Activated CD8-positive, alpha-beta memory T cell treated with anti-CD3 and anti-CD28 coated beads for 4 hours (primary cell): ENCODE results near the gene TRIM74.
"Not testable (repeated sequence)": the region's sequence is repeated elsewhere in the genome, so short reads cannot be mapped to it uniquely, and the experiment has no call there.

ENCODE experiments used
- DNase-seq, 2 donors: peaks; one replicate each; pipeline ENCODE4 v3.0.0-alpha.2; 2020; ENCODE audit warnings: low read depth in 2 of 2

The TRIM74 gene

DNA sequence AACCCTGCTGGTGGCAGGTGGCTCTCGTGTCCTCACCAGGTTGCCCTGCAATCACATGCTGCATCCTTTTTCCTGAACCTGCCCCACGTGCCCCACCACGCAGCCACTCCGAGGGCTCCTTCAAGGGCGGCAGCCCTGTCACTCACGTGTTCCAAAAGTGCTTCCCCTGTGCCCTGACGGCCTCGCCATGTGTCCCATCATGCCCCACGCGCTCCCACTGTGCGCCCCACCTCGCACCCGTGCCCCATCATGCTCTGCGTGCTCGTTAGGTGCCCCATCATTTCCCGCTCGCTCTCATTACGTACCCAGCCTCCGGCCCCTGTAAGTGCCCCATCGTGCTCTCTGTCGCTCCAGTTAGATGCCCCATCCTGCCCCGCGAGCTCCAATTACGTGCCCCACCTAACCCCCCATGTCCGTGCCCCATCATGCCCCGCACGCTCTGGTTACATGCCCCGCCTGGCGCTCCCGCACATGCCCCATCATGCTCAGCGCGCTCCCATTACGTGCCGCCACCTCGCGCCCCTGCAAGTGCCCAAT lies at the start of gene TRIM74:
Gene TRIM74 (minus strand): TSS at position 487 of the 537 bp plus-strand sequence. CDS start 3,309 bp downstream, outside the sequence.
- DNase-seq, result not testable (repeated sequence)

DNA sequence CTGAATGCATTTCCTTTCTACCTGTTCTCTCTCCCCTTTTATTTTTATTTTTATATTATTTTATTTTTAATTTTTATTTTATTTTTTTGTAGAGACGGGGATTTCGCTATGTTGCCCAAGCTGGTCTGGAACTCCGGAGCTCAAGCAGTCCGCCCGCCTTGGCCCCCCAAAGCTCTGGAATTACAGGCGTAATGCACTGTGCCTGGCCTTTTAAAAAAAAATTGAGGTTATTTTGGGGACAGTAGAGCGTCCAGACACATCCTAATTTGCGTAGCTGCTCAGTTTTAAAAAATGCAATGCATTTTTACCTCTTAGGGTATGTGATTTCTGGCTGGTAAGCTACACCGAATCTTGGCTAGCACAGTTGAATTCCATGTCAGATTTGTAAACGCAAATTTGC lies 37.2 kb upstream of the TRIM74 start:
- not testable (repeated sequence) for DNase-seq

DNA sequence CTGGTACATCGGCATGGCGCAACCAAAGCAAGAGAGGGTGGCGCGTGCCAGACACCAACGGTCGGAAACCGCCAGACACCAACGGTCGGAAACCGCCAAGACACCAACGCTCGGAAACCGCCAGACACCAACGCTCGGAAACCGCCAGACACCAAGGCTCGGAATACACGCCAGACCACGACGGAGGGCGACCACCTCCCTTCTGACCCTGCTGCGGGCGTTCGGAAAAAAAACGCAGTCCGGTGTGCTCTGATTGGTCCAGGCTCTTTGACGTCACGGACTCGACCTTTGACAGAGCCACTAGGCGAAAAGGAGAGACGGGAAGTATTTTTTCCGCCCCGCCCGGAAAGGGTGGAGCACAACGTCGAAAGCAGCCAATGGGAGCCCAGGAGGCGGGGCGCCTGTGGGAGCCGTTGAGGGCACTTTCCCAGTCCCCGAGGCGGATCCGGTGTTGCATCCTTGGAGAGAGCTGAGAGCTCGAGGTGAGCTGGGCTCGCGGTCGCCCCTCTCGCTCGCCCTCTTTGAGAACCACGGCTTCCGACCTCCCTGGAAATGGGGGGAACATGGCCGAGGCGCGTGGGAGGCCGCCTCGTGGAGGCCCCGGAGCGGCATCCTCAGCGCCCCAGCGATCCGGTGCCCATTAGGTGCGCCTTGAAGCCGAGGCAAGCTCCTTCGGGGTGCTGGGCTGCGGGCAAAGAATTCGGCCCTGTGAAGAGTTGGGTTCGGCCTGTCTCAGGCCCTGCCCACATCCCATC lies 36.6 kb upstream of the TRIM74 start:
- peak; percentile 85 to 87 for DNase-seq

DNA sequence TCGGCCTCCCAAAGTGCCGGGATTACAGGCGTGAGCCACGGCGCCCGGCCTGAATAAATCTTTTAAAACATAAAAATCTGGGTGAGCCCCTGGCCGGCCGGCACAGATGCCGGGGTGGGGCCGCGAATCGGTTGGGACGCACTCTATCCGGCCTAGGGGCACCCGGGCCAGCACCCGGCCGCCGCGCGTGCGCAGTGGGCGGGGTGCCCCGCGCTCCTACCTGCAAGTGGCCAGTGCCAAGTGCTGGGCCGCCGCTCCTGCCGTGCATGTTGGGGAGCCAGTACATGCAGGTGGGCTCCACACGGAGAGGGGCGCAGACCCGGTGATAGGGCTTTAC lies 36.1 kb upstream of the TRIM74 start:
- DNase-seq, result peak in 1 of 2 donors; percentile 47

DNA sequence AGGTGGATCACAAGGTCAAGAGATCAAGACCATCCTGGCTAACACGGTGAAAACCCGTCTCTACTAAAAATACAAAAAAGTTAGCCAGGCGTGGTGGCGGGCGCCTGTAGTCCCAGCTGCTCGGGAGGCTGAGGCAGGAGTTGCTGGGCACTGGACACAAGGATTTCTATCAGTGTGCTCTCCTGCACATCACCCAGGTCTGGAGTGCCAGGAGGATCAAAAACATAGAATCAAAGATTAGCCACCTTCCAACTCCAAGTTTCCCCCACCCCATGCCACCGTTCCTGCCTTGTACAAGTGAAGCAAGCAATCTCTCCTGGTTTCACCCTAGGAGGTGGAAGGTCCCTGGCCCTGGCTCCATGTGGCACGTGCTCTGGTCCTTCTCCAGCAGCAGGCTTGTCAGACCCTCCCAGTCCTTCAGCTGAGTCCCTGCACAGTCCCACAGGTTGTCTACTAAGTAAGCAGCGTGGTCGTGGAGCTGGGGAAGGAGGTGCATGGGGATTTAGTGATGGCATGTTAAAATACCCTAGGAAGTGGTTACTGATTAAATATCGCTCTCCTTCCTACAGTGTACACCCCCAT lies 28.7 kb upstream of the TRIM74 start:
- DNase-seq, result not testable (repeated sequence)

DNA sequence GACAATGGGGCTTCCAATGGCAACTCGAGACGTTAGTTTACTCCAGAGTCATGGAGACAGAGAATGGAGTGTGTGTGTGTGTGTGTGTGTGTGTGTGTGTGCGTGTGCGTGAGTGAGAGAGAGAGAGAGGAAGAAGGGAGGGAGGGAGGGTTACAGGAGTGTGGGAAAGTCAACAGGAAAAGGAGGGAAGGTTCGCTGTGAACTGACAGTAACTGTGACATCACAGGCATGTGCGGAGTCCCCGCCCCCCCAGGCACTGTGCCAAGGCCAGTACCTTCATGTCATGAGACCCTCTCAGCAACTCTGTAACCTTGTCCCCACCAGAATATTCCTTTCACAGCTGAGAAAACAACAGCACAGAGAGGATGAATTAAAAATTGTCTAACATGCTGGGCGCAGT lies 28.2 kb upstream of the TRIM74 start:
- not testable (repeated sequence) for DNase-seq

DNA sequence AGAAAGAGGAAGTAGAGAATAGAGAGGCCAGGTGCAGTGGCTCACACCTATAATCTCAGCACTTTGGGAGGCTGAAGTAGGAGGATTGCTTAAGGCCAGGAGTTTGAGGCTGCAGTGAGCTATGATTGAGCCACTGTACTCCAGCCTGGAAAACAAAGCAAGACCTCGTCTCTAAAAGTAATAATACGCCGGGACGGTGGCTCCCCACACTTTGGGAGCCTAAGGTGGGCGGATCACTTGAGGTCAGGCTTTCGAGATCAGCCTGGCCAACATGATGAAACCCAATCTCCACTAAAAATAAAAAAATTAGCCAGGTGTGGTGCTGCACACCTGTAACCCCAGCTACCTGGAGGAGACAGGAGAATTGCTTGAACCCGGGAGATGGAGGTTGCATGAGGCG lies 26.2 kb upstream of the TRIM74 start:
- DNase-seq, result not testable (repeated sequence)

DNA sequence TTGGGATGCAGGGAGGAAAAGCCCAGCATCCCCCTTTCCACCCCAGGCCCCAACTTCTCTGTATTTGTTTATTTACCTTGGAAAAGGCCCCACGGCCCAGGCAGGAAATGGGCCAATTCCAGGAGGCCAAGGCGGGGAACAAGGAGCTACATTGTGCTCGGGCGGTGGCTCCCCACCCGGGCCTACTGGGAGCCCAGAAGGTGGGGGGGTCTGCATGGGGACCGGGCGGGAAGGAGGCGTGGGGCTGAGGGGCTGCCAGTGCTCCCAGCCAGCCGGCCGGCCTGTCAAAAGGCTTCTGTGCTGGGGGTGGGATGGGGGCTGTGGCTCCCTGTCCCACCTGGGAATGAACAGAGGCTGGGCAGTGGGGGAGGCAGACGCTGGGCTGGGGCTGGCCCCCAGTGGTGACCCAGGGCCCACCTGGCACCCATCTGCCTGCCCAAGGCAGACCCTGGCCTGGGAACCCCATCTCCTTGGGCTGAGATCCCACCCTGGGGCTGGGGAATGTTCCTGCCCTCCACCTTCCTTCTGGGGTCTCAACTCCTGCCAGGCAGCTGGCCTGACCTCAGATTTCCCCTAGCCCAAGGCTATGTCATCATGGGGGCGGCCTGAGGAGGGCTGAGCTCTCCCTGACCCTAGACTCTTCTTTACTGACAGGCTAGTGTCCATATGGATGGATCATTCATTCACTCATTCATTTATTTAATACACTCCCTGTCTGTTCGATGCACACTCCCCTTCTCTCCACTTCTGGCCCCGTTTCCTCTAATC lies 21.1 kb upstream of the TRIM74 start:
- not testable (repeated sequence) for DNase-seq

DNA sequence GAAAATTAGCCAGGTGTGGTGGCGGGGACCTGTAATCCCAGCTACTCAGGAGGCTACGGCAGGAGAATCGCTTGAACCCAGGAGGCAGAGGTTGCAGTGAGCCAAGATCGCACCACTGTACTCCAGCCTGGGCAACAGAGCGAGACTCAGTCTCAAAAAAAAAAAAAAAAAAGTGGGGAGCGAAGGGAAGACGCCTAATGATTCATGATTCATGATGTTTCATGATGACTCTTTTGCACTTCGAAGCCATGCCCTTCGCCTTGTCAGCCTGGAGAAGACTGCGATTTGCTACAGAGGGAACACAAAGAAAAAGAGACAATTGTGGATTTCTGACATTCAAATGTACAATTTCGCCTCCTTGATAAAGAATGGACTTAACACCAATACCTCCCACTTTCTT lies 12.8 kb upstream of the TRIM74 start:
- DNase-seq, result not testable (repeated sequence)

DNA sequence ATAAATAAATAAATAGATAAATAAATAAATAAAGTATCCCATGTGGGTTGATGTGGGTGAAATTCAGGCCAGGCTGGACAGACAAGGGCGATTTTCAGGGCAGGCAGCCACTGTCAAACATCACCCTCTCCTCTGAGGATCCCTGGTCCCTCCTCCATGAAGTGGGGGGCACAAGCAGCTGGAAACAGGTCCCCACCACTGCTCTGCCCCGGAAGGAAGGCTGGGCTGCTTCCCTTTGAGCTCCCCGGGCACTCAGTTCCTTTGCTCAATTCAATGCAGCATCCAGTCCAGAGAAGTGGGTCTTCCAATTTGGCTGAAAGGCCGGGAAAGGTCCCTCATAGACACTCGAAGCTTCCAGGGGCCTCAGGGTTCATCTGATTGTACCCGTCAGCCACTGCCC lies 11.1 kb upstream of the TRIM74 start:
- not testable (repeated sequence) for DNase-seq

DNA sequence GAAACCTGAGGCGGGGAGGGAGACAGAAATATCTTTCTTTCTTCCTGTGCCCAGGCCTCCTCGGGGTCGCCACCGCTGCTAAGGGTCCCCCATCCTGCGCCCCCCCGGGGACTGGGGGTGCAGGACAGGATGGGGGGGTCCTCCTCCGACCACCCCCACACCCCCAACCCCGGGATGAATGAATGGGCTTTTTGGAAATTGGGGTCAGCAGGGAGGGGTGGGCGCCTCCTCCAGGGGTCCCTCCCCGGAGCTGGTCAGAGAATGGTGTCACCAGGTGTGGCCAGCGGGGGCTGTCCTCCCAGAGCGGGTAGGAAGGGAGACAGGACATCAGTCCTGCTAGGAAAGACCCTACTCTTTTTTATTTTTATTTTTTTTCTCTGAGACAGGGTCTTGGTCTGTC lies 7.2 kb upstream of the TRIM74 start:
- not testable (repeated sequence) for DNase-seq

DNA sequence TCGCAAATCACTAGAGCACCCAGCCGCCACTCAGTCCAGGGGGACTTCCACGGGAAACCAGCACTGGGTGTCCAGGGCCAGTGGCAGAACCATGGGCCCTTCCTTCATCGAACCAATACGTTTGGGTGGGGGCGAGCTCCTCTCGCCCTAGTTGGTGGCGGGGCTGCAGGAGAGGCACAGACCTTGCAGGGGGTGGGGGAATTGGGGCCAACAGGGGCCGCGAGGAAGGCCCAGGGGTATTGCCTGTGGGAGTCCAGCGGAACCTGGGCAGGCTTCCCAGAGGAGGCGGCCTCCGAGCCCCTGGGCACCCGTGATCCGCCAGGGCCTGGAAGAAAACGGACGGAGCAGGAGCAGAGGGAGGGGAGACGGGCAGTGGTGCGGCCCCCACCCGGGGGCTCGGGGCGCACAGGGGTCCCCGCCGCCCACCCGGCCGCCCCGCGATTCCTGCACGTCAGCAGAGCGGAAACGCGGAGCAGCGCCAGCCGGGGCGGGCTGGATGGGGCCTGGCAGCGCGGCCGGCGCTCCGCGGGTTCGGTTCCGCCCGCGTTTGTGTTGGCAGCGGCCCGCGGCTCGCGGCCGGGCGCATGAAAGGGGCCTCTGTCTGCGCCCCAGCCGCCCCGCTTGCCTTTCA lies 6.5 kb upstream of the TRIM74 start:
- not testable (repeated sequence) for DNase-seq

DNA sequence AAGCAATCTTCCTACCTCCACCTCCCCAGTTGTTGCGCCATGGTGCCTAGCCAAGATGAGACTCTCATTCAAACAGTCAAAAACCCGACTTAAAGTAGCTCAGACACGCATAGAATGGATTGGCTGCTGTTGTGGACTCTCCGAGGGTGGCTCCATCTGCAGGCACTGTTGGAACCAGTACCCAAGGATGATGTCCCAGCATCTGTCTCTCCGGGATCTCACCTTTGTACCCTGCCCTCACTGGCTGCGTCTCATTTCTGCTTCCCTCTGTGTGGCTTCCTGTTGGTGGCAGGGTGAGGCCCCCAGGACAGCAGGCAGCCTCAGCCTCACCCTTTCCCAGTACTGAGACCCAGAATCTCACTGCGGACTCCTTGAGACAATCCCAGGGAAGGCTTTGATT lies 5.5 kb upstream of the TRIM74 start:
- not testable (repeated sequence) for DNase-seq

DNA sequence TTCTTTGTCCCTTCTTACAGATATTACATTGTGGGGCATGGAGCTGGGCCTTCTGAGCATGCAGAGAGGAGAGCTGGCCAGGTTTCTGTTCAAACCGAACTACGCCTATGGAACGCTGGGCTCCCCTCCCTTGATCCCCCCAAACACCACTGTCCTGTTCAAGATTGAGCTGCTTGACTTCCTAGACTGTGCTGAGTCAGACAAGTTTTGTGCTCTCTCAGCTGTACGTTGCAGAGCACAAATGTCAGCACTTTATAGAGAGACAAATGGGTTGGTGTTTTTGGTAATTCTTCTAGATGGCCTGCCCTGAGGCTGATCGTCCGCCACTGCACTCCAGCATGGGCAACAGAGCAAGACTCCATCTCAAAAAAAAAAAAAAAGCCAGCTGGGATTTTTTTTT lies 2.2 kb upstream of the TRIM74 start:
- DNase-seq, result not testable (repeated sequence)

DNA sequence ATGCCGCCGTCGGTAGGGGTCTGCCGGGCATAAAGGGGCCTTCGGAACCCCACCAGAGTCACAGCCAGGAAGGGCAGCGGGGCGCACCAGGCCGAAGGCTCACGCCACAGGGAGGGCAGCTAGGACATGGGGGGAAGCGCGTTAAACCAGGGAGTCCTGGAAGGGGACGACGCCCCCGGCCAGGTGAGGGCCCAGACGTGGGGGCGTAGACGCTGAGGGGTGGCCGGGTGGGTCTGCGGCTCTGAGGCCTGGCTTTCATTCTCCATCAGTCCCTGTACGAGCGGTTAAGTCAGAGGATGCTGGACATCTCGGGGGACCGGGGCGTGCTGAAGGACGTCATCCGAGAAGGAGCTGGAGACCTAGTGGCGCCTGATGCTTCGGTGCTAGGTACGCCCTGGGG lies 422 bp upstream of the TRIM74 start:
- DNase-seq, result not testable (repeated sequence)

DNA sequence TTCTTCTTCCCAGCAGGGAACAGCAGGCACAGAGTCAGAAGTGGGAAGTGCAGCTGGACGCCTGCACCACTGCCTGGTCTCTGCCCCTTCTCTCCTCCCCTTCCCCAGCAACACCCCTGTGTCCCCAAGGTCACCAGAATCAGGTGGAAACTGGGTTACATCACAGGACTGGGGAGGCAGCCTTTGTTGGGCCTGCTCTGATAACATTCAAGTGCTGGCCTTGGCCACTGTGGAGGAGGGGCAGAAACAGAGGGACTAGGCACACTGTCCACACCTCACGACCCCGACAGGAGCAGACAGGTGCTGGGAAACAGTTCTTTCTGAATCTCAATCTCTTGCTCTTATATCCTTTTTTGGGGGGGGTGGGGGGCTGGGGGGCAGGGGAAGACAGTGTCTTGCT lies 2.4 kb downstream of the TRIM74 start:
- DNase-seq, result not testable (repeated sequence)

DNA sequence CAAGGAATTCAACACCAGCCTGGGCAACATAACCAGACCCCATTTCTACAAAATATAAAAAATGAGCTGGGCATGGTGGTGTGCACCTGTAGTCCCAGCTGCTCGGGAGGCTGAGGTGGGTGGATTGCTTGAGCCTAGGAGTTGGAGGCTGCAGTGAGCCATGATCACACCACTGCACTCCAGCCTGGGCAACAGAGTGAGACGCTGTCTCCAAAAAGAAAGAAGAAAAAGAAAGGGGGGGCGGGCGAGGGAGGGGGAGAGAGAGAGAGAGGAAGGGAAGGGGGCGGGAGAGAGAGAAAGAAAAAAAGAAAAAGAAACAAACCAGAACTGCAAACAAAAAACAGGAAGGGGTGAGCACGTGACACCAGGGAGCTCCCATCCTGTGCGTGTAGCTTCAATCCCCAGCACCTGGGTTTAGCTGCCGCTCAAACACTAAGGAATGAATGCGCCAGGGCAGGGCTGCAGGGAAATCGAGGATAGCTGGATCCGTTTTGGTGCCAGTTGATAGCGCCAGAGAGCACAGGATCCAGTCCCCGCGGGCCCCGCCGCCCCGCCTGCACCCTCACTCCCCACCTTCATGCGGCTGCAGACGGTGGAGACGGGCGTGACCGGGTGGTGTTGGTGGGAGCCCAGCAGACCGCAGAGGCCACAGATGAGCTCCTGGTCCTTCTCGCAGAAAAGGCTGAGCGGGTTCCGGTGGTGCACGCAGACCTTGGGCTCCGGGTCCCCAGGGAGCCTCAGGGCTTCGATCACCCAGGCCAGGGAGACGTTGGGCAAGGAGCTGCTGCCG lies 3.9 kb downstream of the TRIM74 start:
- DNase-seq, result not testable (repeated sequence)

DNA sequence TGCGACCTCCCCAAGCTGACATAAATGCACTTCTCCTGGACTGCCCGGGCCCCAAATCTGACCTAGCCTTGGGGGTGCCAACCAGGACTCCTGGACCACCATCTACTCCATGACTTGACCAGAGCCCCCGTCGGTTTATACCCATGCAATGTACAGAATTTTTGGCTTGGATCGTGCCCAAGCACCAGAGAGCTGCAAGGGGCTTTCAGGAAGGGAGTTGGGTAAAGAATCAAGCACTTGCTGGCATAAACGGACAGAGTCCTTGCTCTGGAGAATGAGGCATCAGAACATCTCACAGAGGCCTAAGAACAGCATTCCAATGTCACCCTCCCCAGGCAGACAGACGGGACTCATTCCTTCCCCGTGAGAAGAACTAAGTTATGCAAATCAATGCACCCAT lies 6.2 kb downstream of the TRIM74 start:
- not testable (repeated sequence) for DNase-seq

DNA sequence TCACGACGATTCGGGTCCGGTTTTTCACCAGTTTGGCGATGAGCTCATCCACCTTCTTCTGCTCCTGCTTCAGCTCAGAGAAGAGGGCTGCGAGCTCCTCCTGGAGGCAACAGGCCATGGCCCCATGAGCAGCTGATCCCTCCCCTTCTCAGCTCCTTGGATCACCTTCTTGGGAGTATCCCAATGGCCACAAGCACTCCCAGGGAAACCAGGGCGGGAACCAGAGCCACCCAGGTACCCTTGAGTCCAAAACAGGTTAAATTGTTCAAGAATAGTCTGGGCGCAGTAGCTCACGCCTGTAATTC lies 8.0 kb downstream of the TRIM74 start:
- not testable (repeated sequence) for DNase-seq

DNA sequence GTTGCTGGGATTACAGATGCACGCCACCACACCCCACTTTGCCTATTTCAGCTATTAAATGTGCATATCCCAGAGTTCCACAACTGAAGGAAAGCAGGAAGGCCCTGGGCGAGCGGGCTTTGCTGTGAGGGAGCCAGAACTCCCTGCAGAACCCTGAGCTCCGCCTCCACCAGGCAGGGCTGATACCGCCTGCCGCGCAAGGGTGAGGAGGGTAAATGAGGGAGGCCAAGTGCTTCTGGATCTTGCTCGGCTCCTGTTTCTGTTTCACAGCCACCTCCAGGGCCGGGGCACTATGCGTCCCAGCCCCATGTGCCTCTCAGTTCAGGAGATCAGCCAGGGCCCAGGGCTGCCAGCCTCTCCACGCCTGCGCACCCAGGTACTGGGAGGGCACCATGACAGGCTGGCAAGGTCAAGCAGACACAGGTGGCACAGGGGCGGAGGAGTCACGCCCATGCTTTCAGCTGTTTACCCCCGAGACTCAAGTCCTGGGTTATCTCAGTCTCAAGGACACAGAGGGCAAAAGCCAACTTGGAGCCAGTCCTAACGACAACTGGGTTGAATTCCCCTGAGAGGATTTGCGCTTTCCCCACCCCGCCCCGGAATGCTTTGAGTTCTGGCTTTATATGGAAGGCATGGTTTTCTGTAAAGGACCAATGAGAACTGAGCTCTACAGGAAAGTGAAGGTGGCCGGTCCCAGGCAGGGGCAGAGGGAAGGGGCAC lies 8.5 kb downstream of the TRIM74 start:
- not testable (repeated sequence) for DNase-seq

DNA sequence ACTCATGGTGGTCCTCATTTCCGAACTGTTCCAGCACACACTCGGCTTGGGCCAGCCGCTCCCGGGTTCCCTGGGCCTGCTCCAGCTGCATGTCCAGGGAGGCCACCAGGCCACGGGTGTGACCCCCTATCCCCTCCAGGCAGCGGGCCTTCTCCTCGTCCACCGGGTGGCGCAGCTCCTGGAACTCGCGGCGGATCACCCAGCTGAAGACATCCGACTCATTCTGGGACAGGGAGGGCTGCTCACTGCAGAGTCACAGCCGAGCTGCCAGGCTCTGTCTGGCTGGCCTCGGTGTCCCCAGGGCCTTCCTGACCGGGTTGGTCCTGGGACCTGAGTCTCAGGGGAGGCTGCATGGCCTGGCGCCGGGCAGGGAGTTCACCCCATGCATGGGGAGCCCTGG lies 9.2 kb downstream of the TRIM74 start:
- not testable (repeated sequence) for DNase-seq
